ENCODE measurements around the gene OTULINL.

OTULINL gene

GRCh38 chr5:14597080-14597479, 15.5 kb downstream of the OTULINL start:
- Histone ChIP-seq H3K36me3 (ENCODE audit: control insufficient read depth in 1 of 2, insufficient read depth in 2 of 2, low read length in 2 of 2) (peaks cover 0 to 8% of the 10 kb centered on the region in 2 donors), H3K9ac (ENCODE audit: low read depth in 1 of 2, low read length in 2 of 2) (no peak overlapping the region), H3K27ac (ENCODE audit: low read depth, low read length) (no peak overlapping the region), H3K9me3 (ENCODE audit: control insufficient read depth in 1 of 2, low read length in 2 of 2) (no peaks in the 10 kb centered on the region), H3K4me1 (ENCODE audit: control insufficient read depth in 1 of 2, insufficient read depth in 2 of 2, low read length in 2 of 2) (peaks cover 20 to 32% of the 10 kb centered on the region in 2 donors), H3K27me3 (ENCODE audit: control insufficient read depth in 1 of 2, insufficient read depth in 2 of 2, low read length in 2 of 2) (no peaks in the 10 kb centered on the region), H3K4me3 (ENCODE audit: low read depth in 1 of 2, low read length in 2 of 2) (no peak overlapping the region)

- peaks cover 13 to 24% of the 10 kb centered on the region in 2 donors for H3K4me1 ChIP-seq (ENCODE audit: control insufficient read depth in 1 of 2, insufficient read depth in 2 of 2, low read length in 2 of 2)
- no peak overlapping the region for H3K27ac ChIP-seq (ENCODE audit: low read depth, low read length)
- no peak overlapping the region for H3K4me3 ChIP-seq (ENCODE audit: low read depth in 1 of 2, low read length in 2 of 2)
- no peaks in the 10 kb centered on the region for H3K27me3 ChIP-seq (ENCODE audit: control insufficient read depth in 1 of 2, insufficient read depth in 2 of 2, low read length in 2 of 2)
- H3K36me3 ChIP-seq (ENCODE audit: control insufficient read depth in 1 of 2, insufficient read depth in 2 of 2, low read length in 2 of 2): peaks cover 0 to 19% of the 10 kb centered on the region in 2 donors
- no peak overlapping the region for H3K9ac ChIP-seq (ENCODE audit: low read depth in 1 of 2, low read length in 2 of 2)
- no peaks in the 10 kb centered on the region for H3K9me3 ChIP-seq (ENCODE audit: control insufficient read depth in 1 of 2, low read length in 2 of 2)
Measured at GRCh38 chr5:14598225-14598624, 16.6 kb downstream of the OTULINL start.

- Histone ChIP-seq H3K9me3 (ENCODE audit: control insufficient read depth in 1 of 2, low read length in 2 of 2) (no peaks in the 10 kb centered on the region), H3K27me3 (ENCODE audit: control insufficient read depth in 1 of 2, insufficient read depth in 2 of 2, low read length in 2 of 2) (no peaks in the 10 kb centered on the region)
Measured at GRCh38 chr5:14599476-14600127, 18.0 kb downstream of the OTULINL start.

GRCh38 chr5:14600846-14601245, 19.3 kb downstream of the OTULINL start:
- Histone ChIP-seq H3K36me3 (ENCODE audit: control insufficient read depth in 1 of 2, insufficient read depth in 2 of 2, low read length in 2 of 2) (peaks cover 0 to 35% of the 10 kb centered on the region in 2 donors), H3K27ac (ENCODE audit: low read depth, low read length) (no peak overlapping the region), H3K9ac (ENCODE audit: low read depth in 1 of 2, low read length in 2 of 2) (no peak overlapping the region), H3K4me1 (ENCODE audit: control insufficient read depth in 1 of 2, insufficient read depth in 2 of 2, low read length in 2 of 2) (peaks cover 4 to 6% of the 10 kb centered on the region in 2 donors), H3K9me3 (ENCODE audit: control insufficient read depth in 1 of 2, low read length in 2 of 2) (no peaks in the 10 kb centered on the region), H3K4me3 (ENCODE audit: low read depth in 1 of 2, low read length in 2 of 2) (no peak overlapping the region), H3K27me3 (ENCODE audit: control insufficient read depth in 1 of 2, insufficient read depth in 2 of 2, low read length in 2 of 2) (no peaks in the 10 kb centered on the region)

More at GRCh38 chr5:14599476-14600127, 18.0 kb downstream of the OTULINL start:
- H3K36me3 ChIP-seq (ENCODE audit: control insufficient read depth in 1 of 2, insufficient read depth in 2 of 2, low read length in 2 of 2): peaks cover 0 to 30% of the 10 kb centered on the region in 2 donors
- peaks cover 9 to 13% of the 10 kb centered on the region in 2 donors for H3K4me1 ChIP-seq (ENCODE audit: control insufficient read depth in 1 of 2, insufficient read depth in 2 of 2, low read length in 2 of 2)
- H3K9ac ChIP-seq (ENCODE audit: low read depth in 1 of 2, low read length in 2 of 2): no peak overlapping the region
- no peak overlapping the region for H3K27ac ChIP-seq (ENCODE audit: low read depth, low read length)
- no peak overlapping the region for H3K4me3 ChIP-seq (ENCODE audit: low read depth in 1 of 2, low read length in 2 of 2)

- Histone ChIP-seq H3K27ac (ENCODE audit: low read depth, low read length) (no peak overlapping the region), H3K9me3 (ENCODE audit: control insufficient read depth in 1 of 2, low read length in 2 of 2) (no peaks in the 10 kb centered on the region)
Measured at GRCh38 chr5:14603141-14603540, 21.5 kb downstream of the OTULINL start.

GRCh38 chr5:14607104-14607503, 25.5 kb downstream of the OTULINL start:
- Histone ChIP-seq H3K4me1 (ENCODE audit: control insufficient read depth in 1 of 2, insufficient read depth in 2 of 2, low read length in 2 of 2) (no peaks in the 10 kb centered on the region), H3K9ac (ENCODE audit: low read depth in 1 of 2, low read length in 2 of 2) (no peak overlapping the region), H3K36me3 (ENCODE audit: control insufficient read depth in 1 of 2, insufficient read depth in 2 of 2, low read length in 2 of 2) (peaks cover 13 to 70% of the 10 kb centered on the region in 2 donors), H3K9me3 (ENCODE audit: control insufficient read depth in 1 of 2, low read length in 2 of 2) (no peaks in the 10 kb centered on the region), H3K27me3 (ENCODE audit: control insufficient read depth in 1 of 2, insufficient read depth in 2 of 2, low read length in 2 of 2) (no peaks in the 10 kb centered on the region), H3K27ac (ENCODE audit: low read depth, low read length) (no peak overlapping the region), H3K4me3 (ENCODE audit: low read depth in 1 of 2, low read length in 2 of 2) (no peak overlapping the region)

More at GRCh38 chr5:14603141-14603540, 21.5 kb downstream of the OTULINL start:
- Histone ChIP-seq H3K4me1 (ENCODE audit: control insufficient read depth in 1 of 2, insufficient read depth in 2 of 2, low read length in 2 of 2) (no peaks in the 10 kb centered on the region), H3K27me3 (ENCODE audit: control insufficient read depth in 1 of 2, insufficient read depth in 2 of 2, low read length in 2 of 2) (no peaks in the 10 kb centered on the region), H3K36me3 (ENCODE audit: control insufficient read depth in 1 of 2, insufficient read depth in 2 of 2, low read length in 2 of 2) (peaks cover 0 to 45% of the 10 kb centered on the region in 2 donors), H3K4me3 (ENCODE audit: low read depth in 1 of 2, low read length in 2 of 2) (no peak overlapping the region), H3K9ac (ENCODE audit: low read depth in 1 of 2, low read length in 2 of 2) (no peak overlapping the region)

GRCh38 chr5:14608169-14608568, 26.6 kb downstream of the OTULINL start:
- Histone ChIP-seq H3K9me3 (ENCODE audit: control insufficient read depth in 1 of 2, low read length in 2 of 2) (no peaks in the 10 kb centered on the region), H3K27ac (ENCODE audit: low read depth, low read length) (no peak overlapping the region), H3K36me3 (ENCODE audit: control insufficient read depth in 1 of 2, insufficient read depth in 2 of 2, low read length in 2 of 2) (peaks cover 13 to 63% of the 10 kb centered on the region in 2 donors), H3K4me3 (ENCODE audit: low read depth in 1 of 2, low read length in 2 of 2) (no peak overlapping the region), H3K9ac (ENCODE audit: low read depth in 1 of 2, low read length in 2 of 2) (no peak overlapping the region), H3K27me3 (ENCODE audit: control insufficient read depth in 1 of 2, insufficient read depth in 2 of 2, low read length in 2 of 2) (no peaks in the 10 kb centered on the region), H3K4me1 (ENCODE audit: control insufficient read depth in 1 of 2, insufficient read depth in 2 of 2, low read length in 2 of 2) (no peaks in the 10 kb centered on the region)

- H3K9me3 ChIP-seq (ENCODE audit: control insufficient read depth in 1 of 2, low read length in 2 of 2): no peaks in the 10 kb centered on the region
Measured at GRCh38 chr5:14611737-14612136, 30.1 kb downstream of the OTULINL start.

GRCh38 chr5:14614490-14614889, 32.9 kb downstream of the OTULINL start:
- H3K9me3 ChIP-seq (ENCODE audit: control insufficient read depth in 1 of 2, low read length in 2 of 2): no peaks in the 10 kb centered on the region
- peaks cover 28 to 55% of the 10 kb centered on the region in 2 donors for H3K36me3 ChIP-seq (ENCODE audit: control insufficient read depth in 1 of 2, insufficient read depth in 2 of 2, low read length in 2 of 2)
- H3K27ac ChIP-seq (ENCODE audit: low read depth, low read length): no peak overlapping the region

More at GRCh38 chr5:14611737-14612136, 30.1 kb downstream of the OTULINL start:
- Histone ChIP-seq H3K4me3 (ENCODE audit: low read depth in 1 of 2, low read length in 2 of 2) (no peak overlapping the region), H3K27ac (ENCODE audit: low read depth, low read length) (no peak overlapping the region), H3K27me3 (ENCODE audit: control insufficient read depth in 1 of 2, insufficient read depth in 2 of 2, low read length in 2 of 2) (no peaks in the 10 kb centered on the region), H3K4me1 (ENCODE audit: control insufficient read depth in 1 of 2, insufficient read depth in 2 of 2, low read length in 2 of 2) (no peaks in the 10 kb centered on the region), H3K9ac (ENCODE audit: low read depth in 1 of 2, low read length in 2 of 2) (no peak overlapping the region), H3K36me3 (ENCODE audit: control insufficient read depth in 1 of 2, insufficient read depth in 2 of 2, low read length in 2 of 2) (peaks cover 30 to 69% of the 10 kb centered on the region in 2 donors)

GRCh38 chr5:14615365-14615764, 33.8 kb downstream of the OTULINL start:
- Histone ChIP-seq H3K27me3 (ENCODE audit: control insufficient read depth in 1 of 2, insufficient read depth in 2 of 2, low read length in 2 of 2) (no peaks in the 10 kb centered on the region), H3K4me3 (ENCODE audit: low read depth in 1 of 2, low read length in 2 of 2) (no peak overlapping the region), H3K27ac (ENCODE audit: low read depth, low read length) (no peak overlapping the region), H3K36me3 (ENCODE audit: control insufficient read depth in 1 of 2, insufficient read depth in 2 of 2, low read length in 2 of 2) (peaks cover 24 to 48% of the 10 kb centered on the region in 2 donors), H3K9me3 (ENCODE audit: control insufficient read depth in 1 of 2, low read length in 2 of 2) (no peaks in the 10 kb centered on the region), H3K9ac (ENCODE audit: low read depth in 1 of 2, low read length in 2 of 2) (no peak overlapping the region), H3K4me1 (ENCODE audit: control insufficient read depth in 1 of 2, insufficient read depth in 2 of 2, low read length in 2 of 2) (no peaks in the 10 kb centered on the region)

More at GRCh38 chr5:14614490-14614889, 32.9 kb downstream of the OTULINL start:
- Histone ChIP-seq H3K9ac (ENCODE audit: low read depth in 1 of 2, low read length in 2 of 2) (no peak overlapping the region), H3K27me3 (ENCODE audit: control insufficient read depth in 1 of 2, insufficient read depth in 2 of 2, low read length in 2 of 2) (no peaks in the 10 kb centered on the region), H3K4me3 (ENCODE audit: low read depth in 1 of 2, low read length in 2 of 2) (no peak overlapping the region), H3K4me1 (ENCODE audit: control insufficient read depth in 1 of 2, insufficient read depth in 2 of 2, low read length in 2 of 2) (no peaks in the 10 kb centered on the region)

All from duodenal mucosa (tissue), 2 donors.